SH-SY5Y (cell line): ENCODE data around the gene B3GAT1.

Experiments used
- GATA2 ChIP-seq: IDR thresholded peaks from 2 replicates; pipeline ENCODE4 v1.6.1; 2011; ENCODE audit warnings: mild to moderate bottlenecking, low read depth, low read length
- GATA3 ChIP-seq: IDR thresholded peaks from 2 replicates; pipeline ENCODE4 v1.6.1; 2011; ENCODE audit warnings: low read depth, mild to moderate bottlenecking, low read length, moderate library complexity

GRCh38 chr11:134405841-134406240, 6.2 kb downstream of the B3GAT1 start:
- TF ChIP-seq GATA2, result no peak
- TF ChIP-seq GATA3, result no peak
